Measurements from ENCODE around the gene PXMP4.

DNA sequence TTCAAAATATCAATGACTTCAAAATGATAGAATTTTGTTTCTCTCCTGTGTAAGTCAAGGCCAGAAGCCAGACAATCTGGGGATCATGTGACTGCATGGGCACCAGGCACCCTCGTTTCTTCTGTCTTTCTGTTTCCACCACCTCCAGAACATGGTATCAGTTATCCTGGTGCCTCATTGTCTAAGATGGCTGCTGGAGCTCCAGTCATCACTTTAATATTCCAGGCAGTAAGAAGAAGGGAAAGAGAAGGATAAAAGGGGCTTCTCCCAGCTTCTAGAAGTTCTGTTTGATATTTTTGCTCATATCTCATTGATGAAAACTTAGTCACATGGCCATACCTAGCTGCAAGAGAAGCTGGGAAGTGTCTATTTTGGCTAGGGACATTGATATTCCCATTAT lies 37.3 kb upstream of the PXMP4 start:
- TF ChIP-seq POLR2AphosphoS5 (IDR thresholded peaks at IDR 0.05; ENCODE audit: insufficient read depth in 1 of 2, low read depth in 1 of 2): no peak
- TF ChIP-seq POLR2A (IDR thresholded peaks at IDR 0.05): no peak
- TF ChIP-seq, protein P1, sequence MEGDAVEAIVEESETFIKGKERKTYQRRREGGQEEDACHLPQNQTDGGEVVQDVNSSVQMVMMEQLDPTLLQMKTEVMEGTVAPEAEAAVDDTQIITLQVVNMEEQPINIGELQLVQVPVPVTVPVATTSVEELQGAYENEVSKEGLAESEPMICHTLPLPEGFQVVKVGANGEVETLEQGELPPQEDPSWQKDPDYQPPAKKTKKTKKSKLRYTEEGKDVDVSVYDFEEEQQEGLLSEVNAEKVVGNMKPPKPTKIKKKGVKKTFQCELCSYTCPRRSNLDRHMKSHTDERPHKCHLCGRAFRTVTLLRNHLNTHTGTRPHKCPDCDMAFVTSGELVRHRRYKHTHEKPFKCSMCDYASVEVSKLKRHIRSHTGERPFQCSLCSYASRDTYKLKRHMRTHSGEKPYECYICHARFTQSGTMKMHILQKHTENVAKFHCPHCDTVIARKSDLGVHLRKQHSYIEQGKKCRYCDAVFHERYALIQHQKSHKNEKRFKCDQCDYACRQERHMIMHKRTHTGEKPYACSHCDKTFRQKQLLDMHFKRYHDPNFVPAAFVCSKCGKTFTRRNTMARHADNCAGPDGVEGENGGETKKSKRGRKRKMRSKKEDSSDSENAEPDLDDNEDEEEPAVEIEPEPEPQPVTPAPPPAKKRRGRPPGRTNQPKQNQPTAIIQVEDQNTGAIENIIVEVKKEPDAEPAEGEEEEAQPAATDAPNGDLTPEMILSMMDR (IDR thresholded peaks at IDR 0.05): no peak

Measured in vagina (tissue), 2 donors.